ENCODE results near the gene FBLN2. TPM values are rescaled to one million over a fixed set of nuclear protein-coding genes. Genes with fewer than 3 reads are reported as not detected.
A peak's percentile ranks its signal among the peaks of the same experiment; 100 is the strongest.

Gene FBLN2
- total and polyA plus RNA-seq, 2 of the 13 experiments (the other 11 are each of a cell fraction or from before 2014, with no cell fraction given) = not detected

DNA sequence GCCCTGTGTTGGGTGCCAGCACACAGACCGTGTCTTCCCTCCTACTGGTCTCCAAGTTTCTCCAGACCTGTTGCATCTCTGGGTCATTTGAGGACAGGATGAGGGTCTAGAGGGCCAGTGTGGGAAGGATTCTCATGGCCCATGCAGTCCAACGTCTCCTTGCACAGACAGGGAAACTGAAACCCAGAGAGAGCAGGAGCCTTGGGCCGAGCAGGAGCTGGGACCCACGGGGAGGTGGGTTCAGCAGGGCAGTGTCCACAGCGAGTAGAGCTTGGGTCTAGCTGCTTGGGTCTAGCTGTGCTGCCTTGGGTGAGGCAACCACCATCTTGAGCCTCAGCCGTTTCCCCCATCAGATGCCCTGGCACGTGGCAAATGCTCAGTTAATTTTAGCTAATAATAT is 36.5 kb upstream of the FBLN2 start (continued):
- TF ChIP-seq ZNF850 (CRISPR knock-in tag; conservative IDR thresholded peaks at IDR 0.05) (no peak), TBP (CRISPR knock-in tag; IDR thresholded peaks at IDR 0.05) (no peak), JARID2 (CRISPR knock-in tag; IDR thresholded peaks at IDR 0.05; ENCODE audit: insufficient replicate concordance) (no peak)

DNA sequence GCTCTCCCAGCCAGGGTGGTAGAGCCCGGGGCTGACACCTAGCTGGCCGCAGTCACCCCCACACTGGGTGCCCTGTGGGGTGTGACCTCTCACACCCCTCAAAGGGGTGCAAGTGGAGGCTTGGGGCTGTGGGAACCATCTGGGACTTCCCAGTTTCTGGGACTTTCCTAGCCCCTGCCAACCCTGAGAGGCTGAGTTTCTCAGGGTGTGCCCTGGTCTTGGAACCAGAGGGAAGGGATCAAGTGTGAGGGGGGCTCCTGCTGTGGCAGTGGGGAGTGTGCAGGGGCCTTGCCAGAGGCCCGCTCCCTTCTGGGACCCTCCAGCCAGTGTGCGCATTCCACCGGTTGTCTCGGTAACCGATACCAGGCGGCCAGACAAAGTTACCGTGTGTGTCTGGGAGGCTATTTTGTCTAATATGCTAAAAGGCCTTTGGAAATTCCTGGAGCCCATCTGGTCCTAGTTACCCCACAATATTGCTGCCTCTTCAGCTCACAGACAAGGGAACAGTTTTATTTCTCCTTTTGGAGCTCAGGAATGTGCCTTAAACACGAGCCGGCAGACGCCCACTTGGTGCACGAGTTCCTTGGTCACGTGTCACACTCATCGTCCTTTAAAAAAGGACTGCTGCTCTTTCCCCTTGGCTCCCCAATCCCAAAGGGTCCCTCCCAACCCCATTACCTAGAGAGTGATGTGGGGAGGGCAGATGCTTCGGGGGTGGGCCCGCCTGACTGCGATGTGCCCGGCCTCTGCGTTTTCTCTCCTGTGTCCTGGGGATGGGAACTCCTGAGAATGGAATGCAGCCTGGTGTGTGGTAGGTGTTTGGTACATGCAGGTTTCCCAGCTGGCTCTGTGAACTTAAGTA is 35.6 kb upstream of the FBLN2 start:
- POLR2A ChIA-PET = no interaction called here

More for the DNA sequence above, 35.6 kb upstream of the FBLN2 start:
- Histone ChIP-seq H2AFZ (ENCODE audit: low read length) (no peak overlapping the region), H3K27me3 (ENCODE audit: control insufficient read depth in 1 of 2, insufficient read depth in 2 of 2, low read length in 2 of 2) (peaks cover 12 to 75% of the 10 kb centered on the region in 2 experiments), H3K9me3 (ENCODE audit: low read length) (no peaks in the 10 kb centered on the region), H4K20me1 (ENCODE audit: insufficient read depth, low read length) (no peaks in the 10 kb centered on the region), H3K9ac (ENCODE audit: insufficient read depth, low read depth, low read length) (no peak overlapping the region), H3K27ac (ENCODE audit: extremely low read length, insufficient read depth, low read length) (no peak overlapping the region), H3K4me3 (replicated peaks in 1 of 3; ENCODE audit: insufficient read depth in 1 of 3, low read depth in 2 of 3, low read length in 3 of 3) (no peak overlapping the region), H3K79me2 (ENCODE audit: insufficient read depth, low read length) (no peaks in the 10 kb centered on the region), H3K36me3 (replicated peaks in 1 of 2; ENCODE audit: control insufficient read depth in 1 of 2, insufficient read depth in 2 of 2, low read length in 2 of 2) (no peaks in the 10 kb centered on the region), H3K4me2 (ENCODE audit: low read depth, low read length) (no peak overlapping the region), H3K4me1 (ENCODE audit: insufficient read depth, low read length) (peaks cover 10% of the 10 kb centered on the region)
- WGBS (ENCODE audit: low lambda C conversion rate) = 42% methylated on average over 18 of the region's 20 CpGs
- intact Hi-C loops (cut with micrococcal nuclease; ENCODE audit: unreplicated experiment) = no loop called here
- DNase-seq (ENCODE audit: low spot score) (no peak), ATAC-seq (no peak), FAIRE-seq (no peak)
- in situ Hi-C loops (cut with HindIII; ENCODE audit: extremely low pct_ligation_motif_present, low pct_unique_long_range_greater_than_20kb) = no loop called here
- CTCF ChIA-PET (ENCODE audit: low intra/inter-chr PET ratio, low total read pairs) = no interaction called here
- BruUV-seq (replicated peaks) = no TSS peak
- no peak for TF ChIP-seq POLR2G (IDR thresholded peaks at IDR 0.05; ENCODE audit: low read depth, low read length)
- no peak for TF ChIP-seq ZFP36L1 (CRISPR knock-in tag; IDR thresholded peaks at IDR 0.05)
- peak; percentile 17; the same call in 1 of the 2 replicates for TF ChIP-seq RAD51 (IDR thresholded peaks at IDR 0.05; ENCODE audit: borderline replicate concordance)
- TF ChIP-seq, protein P1, sequence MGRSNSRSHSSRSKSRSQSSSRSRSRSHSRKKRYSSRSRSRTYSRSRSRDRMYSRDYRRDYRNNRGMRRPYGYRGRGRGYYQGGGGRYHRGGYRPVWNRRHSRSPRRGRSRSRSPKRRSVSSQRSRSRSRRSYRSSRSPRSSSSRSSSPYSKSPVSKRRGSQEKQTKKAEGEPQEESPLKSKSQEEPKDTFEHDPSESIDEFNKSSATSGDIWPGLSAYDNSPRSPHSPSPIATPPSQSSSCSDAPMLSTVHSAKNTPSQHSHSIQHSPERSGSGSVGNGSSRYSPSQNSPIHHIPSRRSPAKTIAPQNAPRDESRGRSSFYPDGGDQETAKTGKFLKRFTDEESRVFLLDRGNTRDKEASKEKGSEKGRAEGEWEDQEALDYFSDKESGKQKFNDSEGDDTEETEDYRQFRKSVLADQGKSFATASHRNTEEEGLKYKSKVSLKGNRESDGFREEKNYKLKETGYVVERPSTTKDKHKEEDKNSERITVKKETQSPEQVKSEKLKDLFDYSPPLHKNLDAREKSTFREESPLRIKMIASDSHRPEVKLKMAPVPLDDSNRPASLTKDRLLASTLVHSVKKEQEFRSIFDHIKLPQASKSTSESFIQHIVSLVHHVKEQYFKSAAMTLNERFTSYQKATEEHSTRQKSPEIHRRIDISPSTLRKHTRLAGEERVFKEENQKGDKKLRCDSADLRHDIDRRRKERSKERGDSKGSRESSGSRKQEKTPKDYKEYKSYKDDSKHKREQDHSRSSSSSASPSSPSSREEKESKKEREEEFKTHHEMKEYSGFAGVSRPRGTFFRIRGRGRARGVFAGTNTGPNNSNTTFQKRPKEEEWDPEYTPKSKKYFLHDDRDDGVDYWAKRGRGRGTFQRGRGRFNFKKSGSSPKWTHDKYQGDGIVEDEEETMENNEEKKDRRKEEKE (IDR thresholded peaks at IDR 0.05) = no peak
- TF ChIP-seq REXO4 (CRISPR knock-in tag; IDR thresholded peaks at IDR 0.05; ENCODE audit: borderline replicate concordance) = no peak
- TF ChIP-seq ZNF792 (CRISPR knock-in tag; IDR thresholded peaks at IDR 0.05) = no peak
- no peak for TF ChIP-seq KDM5A (IDR thresholded peaks at IDR 0.05; ENCODE audit: borderline replicate concordance, low read length)

Measured in HepG2 (cell line).